A549 (cell line): Measurements from ENCODE around the gene LRP3.

Experiments used
- FOSL2 ChIP-seq, 2 experiments: fragments of 450-650 bp in 1 of 2; fragments of >200 bp in 1 of 2; sonication (Bioruptor Twin) in 1 of 2; formaldehyde crosslinking; IDR thresholded peaks; 2 replicates each; pipeline versions ENCODE4 v1.5.0 to v1.6.1; 2016 to 2020; ENCODE audit warnings: mild to moderate bottlenecking in 1 of 2, moderate library complexity in 1 of 2
- HDAC2 ChIP-seq: fragments of 200-600 bp; sonication (generic); IDR thresholded peaks from 2 replicates; pipeline ENCODE4 v1.6.1; 2016
- MAZ ChIP-seq: fragments of 150-350 bp; IDR thresholded peaks from 2 replicates; pipeline ENCODE4 v1.6.1; 2014; ENCODE audit warnings: antibody characterized with exemption, low read depth, low read length, borderline replicate concordance
- RAD21 ChIP-seq, 2 experiments: fragments of >200 bp in 1 of 2; sonication (Bioruptor Twin) in 1 of 2; formaldehyde crosslinking in 1 of 2; IDR thresholded peaks in 1 of 2; conservative IDR thresholded peaks in 1 of 2; 2 replicates in 1 of 2; 3 replicates in 1 of 2; pipeline ENCODE4 v1.6.1; 2012 to 2018; ENCODE audit warnings: inconsistent platforms in 1 of 2
- ZFP36 ChIP-seq: fragments of 450-650 bp; IDR thresholded peaks from 2 replicates; pipeline ENCODE4 v1.6.1; 2014; ENCODE audit warnings: borderline replicate concordance; ENCODE audit not compliant: partially characterized antibody
- TF ChIP-seq, protein P1 (sequence below): fragments of >200 bp; sonication (Bioruptor Twin); formaldehyde crosslinking; IDR thresholded peaks from 3 replicates; pipeline ENCODE4 v1.5.1; 2016
- TF ChIP-seq, protein P2 (sequence below): fragments of 200-600 bp; sonication (generic); IDR thresholded peaks from 2 replicates; pipeline ENCODE4 v1.6.1; 2016; ENCODE audit warnings: antibody characterized with exemption, mild to moderate bottlenecking, moderate library complexity
- TF ChIP-seq, protein P3 (sequence below): fragments of 450-650 bp; IDR thresholded peaks from 2 replicates; pipeline ENCODE4 v1.6.1; 2014; ENCODE audit warnings: antibody characterized with exemption

DNA sequence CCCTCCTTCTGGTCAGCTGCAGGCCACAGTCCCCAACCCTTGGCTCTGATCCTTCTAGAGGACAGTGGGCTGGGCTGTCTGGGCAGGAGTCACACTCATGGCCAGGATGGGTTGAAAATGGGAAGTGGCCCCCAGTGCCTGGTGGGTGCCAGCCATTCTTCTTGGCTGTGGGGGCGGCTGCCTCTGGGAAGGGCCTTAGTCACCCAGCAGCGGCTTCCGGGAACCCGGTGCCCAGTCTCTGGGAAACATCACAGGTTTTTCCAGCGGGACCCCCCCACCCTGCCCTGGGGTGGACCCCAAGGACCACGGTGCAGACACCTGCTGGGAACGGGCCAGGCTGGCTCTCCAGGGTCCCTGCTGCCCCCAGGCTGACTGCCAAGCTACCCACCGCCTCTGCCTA, 58.8 kb downstream of the LRP3 start:
- TF ChIP-seq FOSL2 (IDR thresholded peaks at IDR 0.05) (no peak), FOSL2 (CRISPR knock-in tag; IDR thresholded peaks at IDR 0.05) (no peak), MAZ (no peak), HDAC2 (no peak), RAD21 (conservative IDR thresholded peaks at IDR 0.05 in 1 of 2, IDR thresholded peaks at IDR 0.05 in 1 of 2) (no peak), ZFP36 (no peak)
- TF ChIP-seq, protein P1, sequence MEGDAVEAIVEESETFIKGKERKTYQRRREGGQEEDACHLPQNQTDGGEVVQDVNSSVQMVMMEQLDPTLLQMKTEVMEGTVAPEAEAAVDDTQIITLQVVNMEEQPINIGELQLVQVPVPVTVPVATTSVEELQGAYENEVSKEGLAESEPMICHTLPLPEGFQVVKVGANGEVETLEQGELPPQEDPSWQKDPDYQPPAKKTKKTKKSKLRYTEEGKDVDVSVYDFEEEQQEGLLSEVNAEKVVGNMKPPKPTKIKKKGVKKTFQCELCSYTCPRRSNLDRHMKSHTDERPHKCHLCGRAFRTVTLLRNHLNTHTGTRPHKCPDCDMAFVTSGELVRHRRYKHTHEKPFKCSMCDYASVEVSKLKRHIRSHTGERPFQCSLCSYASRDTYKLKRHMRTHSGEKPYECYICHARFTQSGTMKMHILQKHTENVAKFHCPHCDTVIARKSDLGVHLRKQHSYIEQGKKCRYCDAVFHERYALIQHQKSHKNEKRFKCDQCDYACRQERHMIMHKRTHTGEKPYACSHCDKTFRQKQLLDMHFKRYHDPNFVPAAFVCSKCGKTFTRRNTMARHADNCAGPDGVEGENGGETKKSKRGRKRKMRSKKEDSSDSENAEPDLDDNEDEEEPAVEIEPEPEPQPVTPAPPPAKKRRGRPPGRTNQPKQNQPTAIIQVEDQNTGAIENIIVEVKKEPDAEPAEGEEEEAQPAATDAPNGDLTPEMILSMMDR, result no peak
- TF ChIP-seq, protein P2, sequence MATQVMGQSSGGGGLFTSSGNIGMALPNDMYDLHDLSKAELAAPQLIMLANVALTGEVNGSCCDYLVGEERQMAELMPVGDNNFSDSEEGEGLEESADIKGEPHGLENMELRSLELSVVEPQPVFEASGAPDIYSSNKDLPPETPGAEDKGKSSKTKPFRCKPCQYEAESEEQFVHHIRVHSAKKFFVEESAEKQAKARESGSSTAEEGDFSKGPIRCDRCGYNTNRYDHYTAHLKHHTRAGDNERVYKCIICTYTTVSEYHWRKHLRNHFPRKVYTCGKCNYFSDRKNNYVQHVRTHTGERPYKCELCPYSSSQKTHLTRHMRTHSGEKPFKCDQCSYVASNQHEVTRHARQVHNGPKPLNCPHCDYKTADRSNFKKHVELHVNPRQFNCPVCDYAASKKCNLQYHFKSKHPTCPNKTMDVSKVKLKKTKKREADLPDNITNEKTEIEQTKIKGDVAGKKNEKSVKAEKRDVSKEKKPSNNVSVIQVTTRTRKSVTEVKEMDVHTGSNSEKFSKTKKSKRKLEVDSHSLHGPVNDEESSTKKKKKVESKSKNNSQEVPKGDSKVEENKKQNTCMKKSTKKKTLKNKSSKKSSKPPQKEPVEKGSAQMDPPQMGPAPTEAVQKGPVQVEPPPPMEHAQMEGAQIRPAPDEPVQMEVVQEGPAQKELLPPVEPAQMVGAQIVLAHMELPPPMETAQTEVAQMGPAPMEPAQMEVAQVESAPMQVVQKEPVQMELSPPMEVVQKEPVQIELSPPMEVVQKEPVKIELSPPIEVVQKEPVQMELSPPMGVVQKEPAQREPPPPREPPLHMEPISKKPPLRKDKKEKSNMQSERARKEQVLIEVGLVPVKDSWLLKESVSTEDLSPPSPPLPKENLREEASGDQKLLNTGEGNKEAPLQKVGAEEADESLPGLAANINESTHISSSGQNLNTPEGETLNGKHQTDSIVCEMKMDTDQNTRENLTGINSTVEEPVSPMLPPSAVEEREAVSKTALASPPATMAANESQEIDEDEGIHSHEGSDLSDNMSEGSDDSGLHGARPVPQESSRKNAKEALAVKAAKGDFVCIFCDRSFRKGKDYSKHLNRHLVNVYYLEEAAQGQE, result no peak
- TF ChIP-seq, protein P3, sequence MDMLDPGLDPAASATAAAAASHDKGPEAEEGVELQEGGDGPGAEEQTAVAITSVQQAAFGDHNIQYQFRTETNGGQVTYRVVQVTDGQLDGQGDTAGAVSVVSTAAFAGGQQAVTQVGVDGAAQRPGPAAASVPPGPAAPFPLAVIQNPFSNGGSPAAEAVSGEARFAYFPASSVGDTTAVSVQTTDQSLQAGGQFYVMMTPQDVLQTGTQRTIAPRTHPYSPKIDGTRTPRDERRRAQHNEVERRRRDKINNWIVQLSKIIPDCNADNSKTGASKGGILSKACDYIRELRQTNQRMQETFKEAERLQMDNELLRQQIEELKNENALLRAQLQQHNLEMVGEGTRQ, result no peak
